ENCODE data around the gene PPT2. TPM values are rescaled to one million over a fixed set of nuclear protein-coding genes. Genes with fewer than 3 reads are reported as not detected.

Gene PPT2
- total and polyA plus RNA-seq, 2 of the 8 experiments (the other 6 are each of a cell fraction or from before 2014, with no cell fraction given), result 24.1 to 39.5 TPM

- Histone ChIP-seq H4K91ac (replicated peaks; ENCODE audit: insufficient read length, low read length) (no peak overlapping the region), H4K8ac (ENCODE audit: extremely low read depth, insufficient read depth, low read length) (0 out of 2 replicates have a peak overlapping the region, but pooled peaks have one; percentile 22), H3K23me2 (ENCODE audit: low read depth, low read length) (no peaks in the 10 kb centered on the region), H2AFZ (ENCODE audit: low read length) (no peak overlapping the region), H4K5ac (ENCODE audit: insufficient read length, low read depth, low read length) (no peak overlapping the region), H3K9ac (replicated peaks in 1 of 4; ENCODE audit: extremely low read depth in 1 of 4, low read depth in 3 of 4, low read length in 3 of 4) (no peak overlapping the region), H3K23ac (ENCODE audit: insufficient read length) (no peak overlapping the region), H3K27me3 (replicated peaks in 1 of 4; ENCODE audit: control insufficient read depth in 3 of 4, extremely low read depth in 1 of 4, insufficient read depth in 3 of 4, low read length in 3 of 4) (no peaks in the 10 kb centered on the region), H3K27ac (ENCODE audit: low read depth, low read length) (peak overlapping the region; percentile 33; the same call in 1 of the 2 replicates), H2BK12ac (ENCODE audit: low read depth, low read length) (peak overlapping the region; percentile 81; the same call in 1 of the 2 replicates), H4K20me1 (replicated peaks in 1 of 2; ENCODE audit: control insufficient read depth in 1 of 2, insufficient read depth in 2 of 2, low read length in 2 of 2) (peaks cover 5 to 7% of the 10 kb centered on the region in 2 experiments), H3K18ac (ENCODE audit: extremely low read depth, low read length) (no peak overlapping the region), H3K79me2 (ENCODE audit: control insufficient read depth in 1 of 2, insufficient read depth in 2 of 2, low read length in 2 of 2) (peaks cover 0 to 2% of the 10 kb centered on the region in 2 experiments; a peak in 1 of 4 replicates), H3K4me2 (ENCODE audit: insufficient read depth in 1 of 2, low read depth in 2 of 2, low read length in 2 of 2) (no peak overlapping the region), H2BK15ac (ENCODE audit: low read length) (no peak overlapping the region), H3K79me1 (ENCODE audit: low read depth, low read length) (no peaks in the 10 kb centered on the region; the same call in 1 of the 2 replicates), H2BK120ac (replicated peaks; ENCODE audit: low read depth, low read length) (no peak overlapping the region), H2BK5ac (ENCODE audit: low read depth, low read length) (no peak overlapping the region), H2AK5ac (ENCODE audit: low read depth, low read length) (peak overlapping the region; percentile 77; the same call in 1 of the 2 replicates), H3K14ac (ENCODE audit: insufficient read length) (no peak overlapping the region), H3K9me3 (ENCODE audit: insufficient read depth in 2 of 2, low read depth in 1 of 2, low read length in 1 of 2) (no peaks in the 10 kb centered on the region), H3K4me3 (ENCODE audit: extremely low read depth in 1 of 4, insufficient read depth in 2 of 4, low read depth in 3 of 4, low read length in 4 of 4) (no peak overlapping the region), H2BK20ac (ENCODE audit: low read length) (no peak overlapping the region), H3K36me3 (ENCODE audit: control insufficient read depth in 2 of 4, insufficient read depth in 4 of 4, low read length in 3 of 4) (peaks cover 4 to 41% (median 32%) of the 10 kb centered on the region in 4 experiments), H3K4ac (replicated peaks; ENCODE audit: insufficient read length, low read depth, low read length) (no peak overlapping the region), H3K4me1 (replicated peaks in 1 of 4; ENCODE audit: control insufficient read depth in 3 of 4, insufficient read depth in 4 of 4, low read length in 3 of 4) (peaks cover 0 to 5% (median 2%) of the 10 kb centered on the region in 4 experiments; a peak in 3 of 7 replicates), H3K56ac (replicated peaks; ENCODE audit: insufficient read length, low read depth, low read length) (no peak overlapping the region)
- POLR2A ChIA-PET (ENCODE audit: partially characterized antibody), result interaction anchor here (0.7 to 6.8 kb wide), 15 partner anchors 10 to 728 kb away, joined by 3 to 49 read pairs (median 6); partner anchors contain the start of genes AGPAT1, FKBPL, GPSM3 and NELFE
- no peak for FAIRE-seq
- WGBS, 2 experiments (ENCODE audit: extremely low coverage in 1 of 2, insufficient coverage in 1 of 2, insufficient read length in 1 of 2, insufficient replicate concordance in 2 of 2, low coverage in 1 of 2, low lambda C conversion rate in 2 of 2, missing lambda C conversion rate in 1 of 2), result 68% methylated on average over 30 of the region's 30 CpGs; no CpG with 5 or more reads in 1 of the 2 experiments
- DNase-seq (ENCODE audit: low read depth in 1 of 2, low spot score in 2 of 2), result peak; percentile 61 to 92
- CTCF ChIA-PET (ENCODE audit: partially characterized antibody), result interaction anchor here (0.7 to 6.7 kb wide), 23 partner anchors 8 to 187 kb away, joined by 3 to 72 read pairs (median 4); partner anchors contain the start of genes AGPAT1, ATF6B, FKBPL and TNXB
- TF ChIP-seq TCF12 (IDR thresholded peaks at IDR 0.05; ENCODE audit: low read depth, low read length) (no peak), CTBP2 (IDR thresholded peaks at IDR 0.05; ENCODE audit: borderline replicate concordance, insufficient read depth, insufficient read length, low read length) (no peak), RAD21 (IDR thresholded peaks at IDR 0.05 in 1 of 2, conservative IDR thresholded peaks at IDR 0.05 in 1 of 2; ENCODE audit: low read depth in 2 of 2, low read length in 2 of 2) (peak; percentile 71 to 74), SIN3A (conservative IDR thresholded peaks at IDR 0.05 in 1 of 2, IDR thresholded peaks at IDR 0.05 in 1 of 2; ENCODE audit: low read depth in 1 of 2, low read length in 2 of 2) (0 out of 4 replicates have a peak, but pooled peaks of 1 of the 2 experiments have one; percentile 45), GTF2F1 (IDR thresholded peaks at IDR 0.05; ENCODE audit: borderline replicate concordance, low read depth, low read length) (no peak), ZNF274 (IDR thresholded peaks at IDR 0.05; ENCODE audit: borderline replicate concordance, extremely low read depth, low read length) (no peak), ATF2 (IDR thresholded peaks at IDR 0.05; ENCODE audit: low read length) (no peak), BACH1 (IDR thresholded peaks at IDR 0.05; ENCODE audit: low read length) (peak; percentile 50; the same call in 1 of the 2 replicates), POLR2AphosphoS5 (IDR thresholded peaks at IDR 0.05; ENCODE audit: low read depth, low read length) (peak; percentile 42; the same call in 1 of the 2 replicates)
Measured at GRCh38 chr6:32166411-32167061, 12.6 kb downstream of the PPT2 start.

All from H1 (cell line).